Natural killer cell (primary cell): ENCODE measurements around the gene TERB1. TPM values are rescaled to one million over a fixed set of nuclear protein-coding genes. Genes with fewer than 3 reads are reported as not detected.
"Not testable (repeated sequence)": the region's sequence is repeated elsewhere in the genome, so short reads cannot be mapped to it uniquely, and the experiment has no call there.

ENCODE experiments used
- ATAC-seq, 3 donors: fragments of 150-1000 bp in 2 of 3; fragments of 200-7000 bp in 1 of 3; cut with Tn5 transposase; 1 replicate in 1 of 3; 2 replicates in 2 of 3; pipeline ENCODE4 v1.10.0; 2021; ENCODE audit warnings: mild to moderate bottlenecking in 2 of 3, moderate library complexity in 2 of 3
- DNase-seq, 2 donors: peaks; one replicate each; pipeline versions ENCODE4 v3.0.0 to v3.0.0-alpha.2; 2013 to 2021; ENCODE audit warnings: mixed read lengths in 1 of 2
- H3K27ac ChIP-seq: one replicate; pipeline ENCODE4 v1.5.1; 2013; ENCODE audit warnings: mild to moderate bottlenecking, low read length
- H3K27me3 ChIP-seq: one replicate; pipeline ENCODE4 v1.6.1; 2013; ENCODE audit warnings: low read length; ENCODE audit not compliant: control insufficient read depth, insufficient read depth
- H3K36me3 ChIP-seq: one replicate; pipeline ENCODE4 v1.6.1; 2013; ENCODE audit warnings: low read length; ENCODE audit not compliant: control insufficient read depth, insufficient read depth
- H3K4me1 ChIP-seq: one replicate; pipeline ENCODE4 v1.6.1; 2013; ENCODE audit warnings: low read length; ENCODE audit not compliant: control insufficient read depth, insufficient read depth
- H3K4me3 ChIP-seq: one replicate; pipeline ENCODE4 v1.5.1; 2013; ENCODE audit warnings: low read length
- H3K9me3 ChIP-seq: one replicate; pipeline ENCODE4 v1.6.1; 2013; ENCODE audit warnings: low read length; ENCODE audit not compliant: control insufficient read depth, insufficient read depth
- H3K27ac Mint-ChIP-seq, 2 donors: one replicate each; pipeline ENCODE4 v1.8.0; 2022; ENCODE audit warnings: mild to moderate bottlenecking in 2 of 2, mixed read lengths in 2 of 2, moderate library complexity in 1 of 2
- H3K27me3 Mint-ChIP-seq, 2 donors: one replicate each; pipeline ENCODE4 v1.8.0; 2022; ENCODE audit warnings: low read depth in 2 of 2, mixed read lengths in 2 of 2
- H3K36me3 Mint-ChIP-seq: one replicate; pipeline ENCODE4 v1.8.0; 2022; ENCODE audit warnings: mixed read lengths
- H3K4me1 Mint-ChIP-seq, 2 donors: one replicate each; pipeline ENCODE4 v1.8.0; 2022; ENCODE audit warnings: mixed read lengths in 2 of 2
- H3K4me3 Mint-ChIP-seq: one replicate; pipeline ENCODE4 v1.8.0; 2022; ENCODE audit warnings: mild to moderate bottlenecking, moderate library complexity, mixed read lengths
- H3K9me3 Mint-ChIP-seq, 2 donors: one replicate each; pipeline ENCODE4 v1.8.0; 2022; ENCODE audit warnings: mixed read lengths in 2 of 2
- CTCF ChIP-seq: fragments of 200-600 bp; IDR thresholded peaks from one replicate; pipeline ENCODE4 v1.8.0; 2022; ENCODE audit warnings: antibody characterized with exemption
- WGBS: methylation state at CpG from one replicate; pipeline ENCODE4 v1.1.7; 2013; ENCODE audit warnings: missing lambda C conversion rate; ENCODE audit not compliant: insufficient coverage; 5-methylcytosine and 5-hydroxymethylcytosine counted together
- intact Hi-C: fragments of 100-400 bp; cut with micrococcal nuclease; formaldehyde crosslinking; loops from one replicate; pipeline ENCODE4 v1.14.2; 2022
- total RNA-seq, 4 donors: library from RNA; stranded (reverse); fragments of 120-200 nt in 1 of 4; gene quantifications; one replicate each; pipeline versions ENCODE4 v1.2.3 to v1.2.4, GENCODE V29; 2013 to 2022

Gene TERB1
- total RNA-seq, 3 donors from 2014 or later (not counting 1 experiment from before 2014, with no cell fraction given), result 0.33 to 1.0 (median 0.66) TPM

GRCh38 chr16:66809765-66810164 is 8.4 kb upstream of the TERB1 start:
- no peaks in the 10 kb centered on the region for H3K9me3 Mint-ChIP-seq
- Histone ChIP-seq H3K27me3 (no peaks in the 10 kb centered on the region), H3K36me3 (peaks cover 73% of the 10 kb centered on the region), H3K4me1 (no peaks in the 10 kb centered on the region), H3K27ac (no peak overlapping the region), H3K9me3 (no peaks in the 10 kb centered on the region), H3K4me3 (no peak overlapping the region)
- no peak for ATAC-seq
- H3K36me3 Mint-ChIP-seq, result peaks cover 11% of the 10 kb centered on the region
- H3K27ac Mint-ChIP-seq, result no peak overlapping the region
- no peak for TF ChIP-seq CTCF
- DNase-seq, result no peak
- no peaks in the 10 kb centered on the region for H3K4me1 Mint-ChIP-seq
- WGBS, result 96% methylated on average over 3 of the region's 4 CpGs
- no peak overlapping the region for H3K4me3 Mint-ChIP-seq
- intact Hi-C loops, result no loop called here
- H3K27me3 Mint-ChIP-seq, result no peaks in the 10 kb centered on the region

- no peak for TF ChIP-seq CTCF
- H3K4me1 ChIP-seq, result no peaks in the 10 kb centered on the region
- Mint-ChIP-seq H3K27me3 (no peaks in the 10 kb centered on the region), H3K36me3 (peaks cover 19% of the 10 kb centered on the region), H3K4me3 (no peak overlapping the region), H3K27ac (no peak overlapping the region), H3K4me1 (no peaks in the 10 kb centered on the region), H3K9me3 (no peaks in the 10 kb centered on the region)
- intact Hi-C loops, result no loop called here
- H3K4me3 ChIP-seq, result no peak overlapping the region
- no peaks in the 10 kb centered on the region for H3K9me3 ChIP-seq
- no peak overlapping the region for H3K27ac ChIP-seq
- H3K27me3 ChIP-seq, result no peaks in the 10 kb centered on the region
- ATAC-seq (no peak), DNase-seq (no peak)
- 85% methylated on average over 5 of the region's 5 CpGs for WGBS
- H3K36me3 ChIP-seq, result peaks cover 45% of the 10 kb centered on the region
Measured at GRCh38 chr16:66802159-66802558, 775 bp upstream of the TERB1 start.

GRCh38 chr16:66800856-66801255 is 528 bp downstream of the TERB1 start:
- TF ChIP-seq CTCF, result no peak

GRCh38 chr16:66798161-66798560 is 3.2 kb downstream of the TERB1 start:
- no peak overlapping the region for H3K27ac Mint-ChIP-seq
- WGBS, result 88% methylated on average over 2 of the region's 2 CpGs
- ATAC-seq (no peak), DNase-seq (no peak)
- no peaks in the 10 kb centered on the region for H3K4me1 ChIP-seq
- H3K9me3 ChIP-seq, result no peaks in the 10 kb centered on the region
- no peaks in the 10 kb centered on the region for H3K9me3 Mint-ChIP-seq
- no peaks in the 10 kb centered on the region for H3K4me1 Mint-ChIP-seq
- peaks cover 12% of the 10 kb centered on the region for H3K36me3 ChIP-seq
- no peak overlapping the region for H3K4me3 ChIP-seq
- no peaks in the 10 kb centered on the region for H3K36me3 Mint-ChIP-seq
- H3K27ac ChIP-seq, result no peak overlapping the region
- no peaks in the 10 kb centered on the region for H3K27me3 ChIP-seq
- TF ChIP-seq CTCF, result no peak
- H3K27me3 Mint-ChIP-seq, result no peaks in the 10 kb centered on the region
- H3K4me3 Mint-ChIP-seq, result no peak overlapping the region
- intact Hi-C loops, result no loop called here

More at GRCh38 chr16:66800856-66801255, 528 bp downstream of the TERB1 start:
- intact Hi-C loops, result no loop called here
- whole genome bisulfite sequencing, result 96% methylated on average over 19 of the region's 19 CpGs
- ATAC-seq, result no peak
- H3K4me3 Mint-ChIP-seq, result no peak overlapping the region
- H3K4me1 Mint-ChIP-seq, result no peaks in the 10 kb centered on the region
- peaks cover 35% of the 10 kb centered on the region for H3K36me3 ChIP-seq
- H3K27me3 Mint-ChIP-seq, result no peaks in the 10 kb centered on the region
- H3K4me1 ChIP-seq, result no peaks in the 10 kb centered on the region
- no peaks in the 10 kb centered on the region for H3K9me3 ChIP-seq
- no peak for DNase-seq
- no peaks in the 10 kb centered on the region for H3K27me3 ChIP-seq
- peaks cover 19% of the 10 kb centered on the region for H3K36me3 Mint-ChIP-seq
- no peak overlapping the region for H3K4me3 ChIP-seq
- H3K27ac Mint-ChIP-seq, result no peak overlapping the region
- H3K9me3 Mint-ChIP-seq, result no peaks in the 10 kb centered on the region
- H3K27ac ChIP-seq, result no peak overlapping the region

- 81% methylated on average over 6 of the region's 6 CpGs for WGBS
Measured at GRCh38 chr16:66793984-66794383, 7.4 kb downstream of the TERB1 start.

More at GRCh38 chr16:66793984-66794383, 7.4 kb downstream of the TERB1 start:
- H3K27ac Mint-ChIP-seq, H3K4me1 Mint-ChIP-seq, H3K4me3 Mint-ChIP-seq, H3K4me1 ChIP-seq, H3K9me3 Mint-ChIP-seq, H3K4me3 ChIP-seq, H3K27ac ChIP-seq, H3K9me3 ChIP-seq, DNase-seq, intact Hi-C loops, H3K27me3 ChIP-seq, H3K36me3 ChIP-seq, H3K36me3 Mint-ChIP-seq, ATAC-seq, H3K27me3 Mint-ChIP-seq: not testable (repeated sequence)
